Hepatocyte (in vitro differentiated cells): ENCODE data around the gene STK40. TPM values are rescaled to one million over a fixed set of nuclear protein-coding genes. Genes with fewer than 3 reads are reported as not detected.

ENCODE experiments used
- DNase-seq: peaks from one replicate; pipeline ENCODE4 v3.0.0-alpha.2; 2016; ENCODE audit warnings: low spot score
- H2AFZ ChIP-seq: fragments of 200-600 bp; sonication (generic); 2 replicates; pipeline ENCODE4 v1.6.0; 2016; ENCODE audit warnings: antibody characterized with exemption, mild to moderate bottlenecking
- H3K27ac ChIP-seq: fragments of 200-600 bp; sonication (generic); 2 replicates; pipeline ENCODE4 v1.5.1; 2016; ENCODE audit warnings: mild to moderate bottlenecking
- H3K27me3 ChIP-seq: fragments of 200-600 bp; sonication (generic); 2 replicates; pipeline ENCODE4 v1.6.1; 2016
- H3K36me3 ChIP-seq: fragments of 200-600 bp; sonication (generic); replicated peaks from 2 replicates; pipeline ENCODE4 v1.5.1; 2016; ENCODE audit warnings: low read depth; ENCODE audit not compliant: insufficient read depth
- H3K4me1 ChIP-seq: fragments of 200-600 bp; sonication (generic); 2 replicates; pipeline ENCODE4 v1.5.1; 2016; ENCODE audit warnings: mild to moderate bottlenecking, moderate library complexity; ENCODE audit not compliant: insufficient read depth
- H3K4me2 ChIP-seq: fragments of 200-600 bp; sonication (generic); 2 replicates; pipeline ENCODE4 v1.6.0; 2016
- H3K4me3 ChIP-seq: fragments of 200-600 bp; sonication (generic); 2 replicates; pipeline ENCODE4 v1.5.1; 2016; ENCODE audit warnings: mild to moderate bottlenecking
- H3K79me2 ChIP-seq: fragments of 200-600 bp; sonication (generic); 2 replicates; pipeline ENCODE4 v1.6.0; 2017; ENCODE audit warnings: mild to moderate bottlenecking
- H3K9me2 ChIP-seq: fragments of 200-600 bp; sonication (generic); replicated peaks from 2 replicates; pipeline ENCODE4 v1.6.0; 2017; ENCODE audit warnings: mild to moderate bottlenecking; ENCODE audit not compliant: insufficient read depth
- H3K9me3 ChIP-seq: fragments of 200-600 bp; sonication (generic); 2 replicates; pipeline ENCODE4 v1.5.1; 2016; ENCODE audit warnings: low read depth, mild to moderate bottlenecking
- H4K20me1 ChIP-seq: fragments of 200-600 bp; sonication (generic); 2 replicates; pipeline ENCODE4 v1.6.0; 2016; ENCODE audit warnings: mild to moderate bottlenecking; ENCODE audit not compliant: insufficient read depth, poor library complexity, severe bottlenecking
- CTCF ChIP-seq: fragments of 200-600 bp; sonication (generic); IDR thresholded peaks from 2 replicates; pipeline ENCODE4 v1.5.1; 2016; ENCODE audit warnings: antibody characterized with exemption, mild to moderate bottlenecking; ENCODE audit not compliant: poor library complexity
- EZH2 ChIP-seq: fragments of 200-600 bp; sonication (generic); IDR thresholded peaks from 2 replicates; pipeline ENCODE4 v1.6.1; 2016; ENCODE audit warnings: antibody characterized with exemption, mild to moderate bottlenecking, borderline replicate concordance
- EZH2phosphoT487 ChIP-seq: fragments of 200-600 bp; sonication (generic); IDR thresholded peaks from one replicate; pipeline ENCODE4 v1.6.1; 2018; ENCODE audit warnings: antibody characterized with exemption, mild to moderate bottlenecking, low read depth, moderate library complexity; ENCODE audit not compliant: unreplicated experiment, severe bottlenecking
- WGBS: methylation state at CpG from one replicate; pipeline ENCODE4 v1.1.6; 2016; ENCODE audit warnings: low lambda C conversion rate; ENCODE audit errors: missing lambda C conversion rate; 5-methylcytosine and 5-hydroxymethylcytosine counted together
- polyA plus RNA-seq: library from polyadenylated mRNA; unstranded; fragments of >200 nt; fragmentation: Nextera tagmentation; extraction: Ambion mirVana; gene quantifications from 2 replicates; pipeline ENCODE4 v1.2.1, GENCODE V29; 2016
- total RNA-seq: library from RNA; depleted of rRNA; stranded (reverse); fragments of >200 nt; gene quantifications from 2 replicates; pipeline ENCODE4 v1.2.3, GENCODE V29; 2014

Gene STK40
- total and polyA plus RNA-seq, 2 experiments from 2014 or later: 30.7 to 56.3 TPM

GRCh38 chr1:36352910-36353878 lies 32.5 kb downstream of the STK40 start:
- no peaks in the 10 kb centered on the region for H3K27me3 ChIP-seq
- 96% methylated on average over 15 of the region's 15 CpGs for WGBS

GRCh38 chr1:36352125-36352909 lies 33.4 kb downstream of the STK40 start:
- Histone ChIP-seq H3K4me3 (no peak overlapping the region), H3K36me3 (no peaks in the 10 kb centered on the region), H3K4me1 (peaks cover 21% of the 10 kb centered on the region), H3K27me3 (no peaks in the 10 kb centered on the region), H3K9me3 (no peaks in the 10 kb centered on the region), H3K27ac (peak overlapping the region; percentile 82), H3K4me2 (no peak overlapping the region), H3K9me2 (no peaks in the 10 kb centered on the region), H3K79me2 (no peaks in the 10 kb centered on the region), H2AFZ (no peak overlapping the region), H4K20me1 (no peaks in the 10 kb centered on the region)
- 90% methylated on average over 13 of the region's 13 CpGs for WGBS
- no peak for TF ChIP-seq EZH2phosphoT487
- TF ChIP-seq CTCF: no peak
- no peak for TF ChIP-seq EZH2
- DNase-seq: no peak

More at GRCh38 chr1:36352910-36353878, 32.5 kb downstream of the STK40 start:
- DNase-seq: no peak
- Histone ChIP-seq H3K9me2 (no peaks in the 10 kb centered on the region), H3K9me3 (no peaks in the 10 kb centered on the region), H3K36me3 (no peaks in the 10 kb centered on the region), H3K79me2 (no peaks in the 10 kb centered on the region), H3K27ac (no peak overlapping the region), H3K4me3 (no peak overlapping the region), H4K20me1 (no peaks in the 10 kb centered on the region), H2AFZ (no peak overlapping the region), H3K4me1 (peaks cover 21% of the 10 kb centered on the region), H3K4me2 (no peak overlapping the region)
- no peak for TF ChIP-seq CTCF
- TF ChIP-seq EZH2phosphoT487: no peak
- TF ChIP-seq EZH2: no peak

- no peaks in the 10 kb centered on the region for H4K20me1 ChIP-seq
- H3K27ac ChIP-seq: peak overlapping the region; percentile 82
- peaks cover 21% of the 10 kb centered on the region for H3K4me1 ChIP-seq
- H3K4me2 ChIP-seq: no peak overlapping the region
- peak; percentile 49 for DNase-seq
- H3K36me3 ChIP-seq: no peaks in the 10 kb centered on the region
- H3K79me2 ChIP-seq: no peaks in the 10 kb centered on the region
- TF ChIP-seq EZH2phosphoT487 (no peak), CTCF (no peak), EZH2 (no peak)
- no peaks in the 10 kb centered on the region for H3K9me3 ChIP-seq
- H3K27me3 ChIP-seq: no peaks in the 10 kb centered on the region
- H3K4me3 ChIP-seq: no peak overlapping the region
- WGBS: 71% methylated on average over 14 of the region's 14 CpGs
- H2AFZ ChIP-seq: no peak overlapping the region
- no peaks in the 10 kb centered on the region for H3K9me2 ChIP-seq
Observed at GRCh38 chr1:36351227-36351977, 34.3 kb downstream of the STK40 start.
